GM19043 (cell line): ENCODE measurements around the gene HUNK.

Source experiments
- ATAC-seq: cut with Tn5 transposase; IDR thresholded peaks from one replicate; pipeline ENCODE4 v1.9.1; 2021; ENCODE audit warnings: low read depth; ENCODE audit not compliant: unreplicated experiment

The HUNK gene

GRCh38 chr21:31991356-31992331 lies 118.8 kb downstream of the HUNK start:
- no peak for ATAC-seq

GRCh38 chr21:31992391-31992790 lies 119.6 kb downstream of the HUNK start:
- ATAC-seq, result no peak

- ATAC-seq, result no peak
Measured at GRCh38 chr21:31993826-31994825, 121.3 kb downstream of the HUNK start.

GRCh38 chr21:31997191-31997590 lies 124.4 kb downstream of the HUNK start:
- ATAC-seq, result no peak

- ATAC-seq, result no peak
Measured at GRCh38 chr21:31999810-32000468, 127.1 kb downstream of the HUNK start.

- no peak for ATAC-seq
Measured at GRCh38 chr21:32001390-32001789, 128.6 kb downstream of the HUNK start.

GRCh38 chr21:32003411-32003810 lies 130.6 kb downstream of the HUNK start:
- ATAC-seq, result no peak

GRCh38 chr21:32004291-32004690 lies 131.5 kb downstream of the HUNK start:
- ATAC-seq, result no peak

- ATAC-seq, result no peak
Measured at GRCh38 chr21:32007456-32007855, 134.6 kb downstream of the HUNK start.

- no peak for ATAC-seq
Measured at GRCh38 chr21:32008714-32009113, 135.9 kb downstream of the HUNK start.

GRCh38 chr21:32009263-32009662 lies 136.4 kb downstream of the HUNK start:
- no peak for ATAC-seq

- ATAC-seq, result no peak
Measured at GRCh38 chr21:32015461-32016139, 142.8 kb downstream of the HUNK start.

GRCh38 chr21:32018381-32018780 lies 145.6 kb downstream of the HUNK start:
- ATAC-seq, result no peak

GRCh38 chr21:32020564-32020963 lies 147.7 kb downstream of the HUNK start:
- no peak for ATAC-seq

GRCh38 chr21:32021319-32021994 lies 148.6 kb downstream of the HUNK start:
- no peak for ATAC-seq

GRCh38 chr21:32022146-32022545 lies 149.3 kb downstream of the HUNK start:
- no peak for ATAC-seq

GRCh38 chr21:32030146-32030652 lies 157.4 kb downstream of the HUNK start:
- ATAC-seq, result no peak

GRCh38 chr21:32034850-32035249 lies 162.0 kb downstream of the HUNK start:
- ATAC-seq, result no peak

GRCh38 chr21:32035617-32036016 lies 162.8 kb downstream of the HUNK start:
- ATAC-seq, result no peak
